Subcutaneous abdominal adipose tissue (tissue), 5 donors: ENCODE measurements around the gene POLR2L.

ENCODE experiments used
- H3K27ac ChIP-seq: one replicate; pipeline ENCODE4 v1.7.0; 2013; ENCODE audit warnings: low read depth, mild to moderate bottlenecking, inconsistent platforms, low read length, moderate library complexity
- H3K27me3 ChIP-seq, 5 donors: one replicate each; pipeline ENCODE4 v1.7.0; 2013; ENCODE audit warnings: low read length in 5 of 5, inconsistent platforms in 1 of 5; ENCODE audit not compliant: control insufficient read depth in 5 of 5, insufficient read depth in 4 of 5
- H3K36me3 ChIP-seq, 5 donors: one replicate each; pipeline ENCODE4 v1.7.0; 2013; ENCODE audit warnings: low read length in 5 of 5; ENCODE audit not compliant: control insufficient read depth in 5 of 5, insufficient read depth in 5 of 5
- H3K4me1 ChIP-seq, 5 donors: one replicate each; pipeline ENCODE4 v1.7.0; 2013; ENCODE audit warnings: low read length in 5 of 5, mild to moderate bottlenecking in 3 of 5, moderate library complexity in 1 of 5; ENCODE audit not compliant: control insufficient read depth in 5 of 5, insufficient read depth in 5 of 5
- H3K4me3 ChIP-seq, 5 donors: one replicate each; pipeline ENCODE4 v1.7.0; 2013; ENCODE audit warnings: low read length in 5 of 5, low read depth in 1 of 5
- H3K9ac ChIP-seq, 5 donors: one replicate each; pipeline ENCODE4 v1.7.0; 2013; ENCODE audit warnings: low read length in 5 of 5, mild to moderate bottlenecking in 4 of 5, moderate library complexity in 3 of 5
- H3K9me3 ChIP-seq, 5 donors: one replicate each; pipeline ENCODE4 v1.7.0; 2013; ENCODE audit warnings: low read length in 5 of 5; ENCODE audit not compliant: control insufficient read depth in 5 of 5
- donor health status: healthy.
- donor health status: healthy.
- donor health status: healthy.
- donor health status: healthy.
- donor health status: healthy.

POLR2L gene

GRCh38 chr11:821512-822371 is 20.6 kb downstream of the POLR2L start:
- H3K27ac ChIP-seq, result peak overlapping the region; percentile 97
- H3K27me3 ChIP-seq, result no peaks in the 10 kb centered on the region
- H3K4me1 ChIP-seq, result peaks cover 10 to 77% (median 62%) of the 10 kb centered on the region in 5 donors
- peak overlapping the region in 4 of 5 donors; percentile 83 to 95 (median 90) for H3K9ac ChIP-seq
- H3K36me3 ChIP-seq, result peaks cover 0 to 49% (median 40%) of the 10 kb centered on the region in 5 donors
- no peaks in the 10 kb centered on the region for H3K9me3 ChIP-seq
- peak overlapping the region; percentile 83 to 100 (median 92) for H3K4me3 ChIP-seq

- H3K27ac ChIP-seq, result peak overlapping the region; percentile 97
- H3K36me3 ChIP-seq, result peaks cover 0 to 49% (median 40%) of the 10 kb centered on the region in 5 donors
- H3K27me3 ChIP-seq, result no peaks in the 10 kb centered on the region
- peaks cover 10 to 76% (median 64%) of the 10 kb centered on the region in 5 donors for H3K4me1 ChIP-seq
- peak overlapping the region; percentile 83 to 100 (median 92) for H3K4me3 ChIP-seq
- H3K9me3 ChIP-seq, result no peaks in the 10 kb centered on the region
- H3K9ac ChIP-seq, result peak overlapping the region; percentile 56 to 95 (median 84)
Measured at GRCh38 chr11:820655-821511, 21.4 kb downstream of the POLR2L start.

- Histone ChIP-seq H3K4me1 (peaks cover 10 to 75% (median 67%) of the 10 kb centered on the region in 5 donors), H3K9ac (peak overlapping the region; percentile 56 to 95 (median 84)), H3K27me3 (no peaks in the 10 kb centered on the region), H3K9me3 (no peaks in the 10 kb centered on the region), H3K36me3 (peaks cover 0 to 43% (median 37%) of the 10 kb centered on the region in 5 donors), H3K27ac (peak overlapping the region; percentile 97), H3K4me3 (peak overlapping the region; percentile 83 to 100 (median 92))
Measured at GRCh38 chr11:819943-820649, 22.2 kb downstream of the POLR2L start.

GRCh38 chr11:819129-819931 is 23.0 kb downstream of the POLR2L start:
- Histone ChIP-seq H3K4me1 (peaks cover 10 to 68% (median 65%) of the 10 kb centered on the region in 5 donors), H3K36me3 (peaks cover 0 to 35% (median 30%) of the 10 kb centered on the region in 5 donors), H3K4me3 (peak overlapping the region in 4 of 5 donors; percentile 83 to 100 (median 92))

GRCh38 chr11:818396-819128 is 23.8 kb downstream of the POLR2L start, which contains the start of gene PNPLA2:
PNPLA2 (plus strand) TSS chr11:818914; CDS start chr11:819719, 805 bp downstream.
- H3K4me3 ChIP-seq, result peak within 1 kb of the TSS; percentile 44 to 100 (median 89)
- H3K36me3 ChIP-seq, result peaks cover 0 to 31% (median 25%) of the 10 kb centered on the region in 5 donors
- H3K27ac ChIP-seq, result peak within 1 kb of the TSS; percentile 97
- no peaks in the 10 kb centered on the region for H3K27me3 ChIP-seq
- peak within 1 kb of the TSS in 4 of 5 donors; percentile 84 to 99 (median 93) for H3K9ac ChIP-seq
- no peaks in the 10 kb centered on the region for H3K9me3 ChIP-seq
- H3K4me1 ChIP-seq, result peaks cover 10 to 67% (median 65%) of the 10 kb centered on the region in 5 donors

More at GRCh38 chr11:819129-819931, 23.0 kb downstream of the POLR2L start:
- Histone ChIP-seq H3K27me3 (no peaks in the 10 kb centered on the region), H3K9ac (peak overlapping the region in 4 of 5 donors; percentile 84 to 99 (median 93)), H3K9me3 (no peaks in the 10 kb centered on the region), H3K27ac (peak overlapping the region; percentile 97)

GRCh38 chr11:816433-816779 is 25.9 kb downstream of the POLR2L start:
- H3K36me3 ChIP-seq, result peaks cover 0 to 32% (median 32%) of the 10 kb centered on the region in 5 donors
- peak overlapping the region; percentile 70 for H3K27ac ChIP-seq
- H3K27me3 ChIP-seq, result no peaks in the 10 kb centered on the region
- H3K4me1 ChIP-seq, result peaks cover 14 to 66% (median 64%) of the 10 kb centered on the region in 5 donors
- no peaks in the 10 kb centered on the region for H3K9me3 ChIP-seq
- H3K4me3 ChIP-seq, result no peak overlapping the region
- peak overlapping the region in 2 of 5 donors; percentile 48 to 68 for H3K9ac ChIP-seq

- no peaks in the 10 kb centered on the region for H3K9me3 ChIP-seq
- H3K27ac ChIP-seq, result peak overlapping the region; percentile 70
- no peak overlapping the region for H3K4me3 ChIP-seq
- peaks cover 13 to 66% (median 64%) of the 10 kb centered on the region in 5 donors for H3K4me1 ChIP-seq
- H3K9ac ChIP-seq, result peak overlapping the region in 3 of 5 donors; percentile 23 to 87 (median 68)
- H3K36me3 ChIP-seq, result peaks cover 0 to 34% (median 32%) of the 10 kb centered on the region in 5 donors
- H3K27me3 ChIP-seq, result no peaks in the 10 kb centered on the region
Measured at GRCh38 chr11:815675-816432, 26.5 kb downstream of the POLR2L start.
